ENCODE results near the gene HMCN2.
"Not testable (repeated sequence)": the region's sequence is repeated elsewhere in the genome, so short reads cannot be mapped to it uniquely, and the experiment has no call there.

Gene HMCN2

DNA sequence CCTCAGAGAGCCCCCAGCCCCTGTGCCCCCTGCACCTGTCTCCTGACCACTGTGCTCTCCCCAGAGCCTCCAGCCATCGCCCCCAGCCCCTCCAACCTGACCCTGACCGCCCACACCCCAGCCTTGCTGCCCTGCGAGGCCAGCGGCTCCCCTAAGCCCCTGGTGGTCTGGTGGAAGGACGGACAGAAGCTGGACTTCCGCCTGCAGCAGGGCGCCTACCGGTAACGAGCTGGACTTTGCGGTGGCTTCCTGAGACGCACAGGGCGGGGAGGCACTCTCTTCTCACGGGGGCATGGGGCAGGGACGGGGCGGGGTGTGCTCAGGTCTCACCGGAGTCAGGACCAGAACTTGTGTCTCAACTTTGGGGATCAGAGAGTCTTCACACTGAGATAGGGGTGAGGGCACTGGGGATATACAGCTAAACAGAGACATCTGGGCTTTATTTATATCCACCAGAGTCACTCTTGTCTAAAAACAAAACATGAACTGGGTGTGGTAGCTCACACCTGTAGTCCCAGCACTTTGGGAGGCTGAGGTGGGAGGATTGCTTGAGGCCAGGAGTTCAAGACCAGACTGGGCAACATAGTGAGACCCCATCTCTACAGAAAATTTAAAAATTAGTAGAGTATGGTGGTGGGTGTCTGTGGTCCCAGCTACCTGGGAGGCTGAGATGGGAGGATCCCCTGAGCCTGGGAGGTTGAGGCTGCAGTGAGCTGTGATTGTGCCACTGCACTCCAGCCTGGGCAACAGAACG, 133.1 kb downstream of the HMCN2 start:
- Histone ChIP-seq H3K9me3 (no peaks in the 10 kb centered on the region), H3K4me3 (ENCODE audit: low read depth, low read length) (no peak overlapping the region), H3K27me3 (no peaks in the 10 kb centered on the region), H3K36me3 (no peaks in the 10 kb centered on the region), H3K4me1 (peaks cover 4% of the 10 kb centered on the region)
- TF ChIP-seq, protein P1, sequence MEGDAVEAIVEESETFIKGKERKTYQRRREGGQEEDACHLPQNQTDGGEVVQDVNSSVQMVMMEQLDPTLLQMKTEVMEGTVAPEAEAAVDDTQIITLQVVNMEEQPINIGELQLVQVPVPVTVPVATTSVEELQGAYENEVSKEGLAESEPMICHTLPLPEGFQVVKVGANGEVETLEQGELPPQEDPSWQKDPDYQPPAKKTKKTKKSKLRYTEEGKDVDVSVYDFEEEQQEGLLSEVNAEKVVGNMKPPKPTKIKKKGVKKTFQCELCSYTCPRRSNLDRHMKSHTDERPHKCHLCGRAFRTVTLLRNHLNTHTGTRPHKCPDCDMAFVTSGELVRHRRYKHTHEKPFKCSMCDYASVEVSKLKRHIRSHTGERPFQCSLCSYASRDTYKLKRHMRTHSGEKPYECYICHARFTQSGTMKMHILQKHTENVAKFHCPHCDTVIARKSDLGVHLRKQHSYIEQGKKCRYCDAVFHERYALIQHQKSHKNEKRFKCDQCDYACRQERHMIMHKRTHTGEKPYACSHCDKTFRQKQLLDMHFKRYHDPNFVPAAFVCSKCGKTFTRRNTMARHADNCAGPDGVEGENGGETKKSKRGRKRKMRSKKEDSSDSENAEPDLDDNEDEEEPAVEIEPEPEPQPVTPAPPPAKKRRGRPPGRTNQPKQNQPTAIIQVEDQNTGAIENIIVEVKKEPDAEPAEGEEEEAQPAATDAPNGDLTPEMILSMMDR (IDR thresholded peaks at IDR 0.05; ENCODE audit: low read depth, low read length), result no peak
- DNase-seq, result no peak

DNA sequence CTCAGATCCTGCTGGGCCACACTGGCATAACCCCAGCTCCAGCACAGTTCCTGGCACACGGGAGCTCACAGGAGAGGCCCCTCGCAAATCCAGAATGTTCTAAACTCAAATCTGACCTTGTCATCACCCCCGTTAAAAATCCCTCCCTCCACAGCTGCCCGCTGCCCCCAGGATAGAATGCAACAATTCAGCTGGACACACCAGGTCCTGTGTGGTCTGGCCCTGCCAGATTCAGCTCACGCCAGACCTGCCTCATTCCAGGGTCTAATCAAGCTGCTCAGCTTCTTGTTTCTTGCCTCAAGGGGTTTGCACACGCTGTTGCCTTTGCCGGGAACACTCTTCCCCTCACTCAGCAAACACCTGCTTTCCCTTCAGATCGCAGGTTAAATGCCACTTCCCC, 134.2 kb downstream of the HMCN2 start:
- Histone ChIP-seq H3K36me3 (no peaks in the 10 kb centered on the region), H3K4me1 (peaks cover 4% of the 10 kb centered on the region), H3K9me3 (no peaks in the 10 kb centered on the region), H3K4me3 (ENCODE audit: low read depth, low read length) (no peak overlapping the region), H3K27me3 (no peaks in the 10 kb centered on the region)
- DNase-seq, result no peak
- TF ChIP-seq, protein P1 (IDR thresholded peaks at IDR 0.05; ENCODE audit: low read depth, low read length), result no peak

DNA sequence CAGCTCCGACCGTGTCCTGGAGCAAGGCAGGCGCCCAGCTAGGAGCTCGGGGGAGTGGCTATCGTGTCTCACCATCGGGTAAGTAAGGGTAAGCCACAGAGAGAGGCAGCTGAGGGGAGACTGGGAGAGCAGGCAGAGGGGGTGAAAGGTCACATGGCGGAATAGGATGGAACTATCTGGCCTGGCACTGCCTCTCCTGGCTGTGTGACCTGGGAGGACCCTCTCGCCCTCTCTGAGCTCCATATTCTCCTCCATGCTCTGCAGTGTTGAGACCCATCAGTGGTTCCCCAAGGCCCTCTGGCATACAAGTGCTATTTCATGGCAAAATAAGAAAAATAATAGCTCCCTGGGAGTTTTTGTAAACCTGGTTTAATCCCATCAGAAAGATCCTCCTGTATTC, 135.3 kb downstream of the HMCN2 start:
- TF ChIP-seq, protein P1 (IDR thresholded peaks at IDR 0.05; ENCODE audit: low read depth, low read length), result no peak
- Histone ChIP-seq H3K4me3 (ENCODE audit: low read depth, low read length) (no peak overlapping the region), H3K9me3 (no peaks in the 10 kb centered on the region), H3K36me3 (no peaks in the 10 kb centered on the region), H3K4me1 (peaks cover 4% of the 10 kb centered on the region), H3K27me3 (no peaks in the 10 kb centered on the region)
- no peak for DNase-seq

DNA sequence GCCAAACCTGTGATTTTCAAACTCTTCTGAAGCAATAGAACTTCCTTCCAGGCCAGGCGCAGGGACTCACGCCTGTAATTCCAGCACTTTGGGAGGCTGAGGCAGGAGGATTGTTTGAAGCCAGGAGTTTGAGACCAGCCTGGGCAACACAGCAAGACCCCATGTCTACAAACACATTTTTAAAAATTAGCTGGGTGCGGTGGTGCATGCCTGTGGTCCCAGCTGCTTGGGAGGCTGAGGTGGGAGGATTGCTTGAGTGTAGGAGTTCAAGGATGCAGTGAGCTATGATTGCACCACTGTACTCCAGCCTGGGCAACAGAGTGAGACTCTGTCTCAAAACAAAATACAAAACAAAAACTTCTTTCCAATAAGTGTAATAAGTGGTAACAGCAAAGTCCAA, 136.2 kb downstream of the HMCN2 start:
- not testable (repeated sequence) for H3K27me3 ChIP-seq; H3K4me3 ChIP-seq (ENCODE audit: low read depth, low read length); H3K9me3 ChIP-seq; H3K4me1 ChIP-seq; DNase-seq; H3K36me3 ChIP-seq

GRCh38 chr9:130402243-130402642, 136.7 kb downstream of the HMCN2 start:
- Histone ChIP-seq H3K36me3 (no peaks in the 10 kb centered on the region), H3K27me3 (no peaks in the 10 kb centered on the region), H3K4me1 (peaks cover 4% of the 10 kb centered on the region), H3K4me3 (ENCODE audit: low read depth, low read length) (no peak overlapping the region), H3K9me3 (no peaks in the 10 kb centered on the region)
- TF ChIP-seq, protein P1 (IDR thresholded peaks at IDR 0.05; ENCODE audit: low read depth, low read length), result no peak
- DNase-seq, result no peak

GRCh38 chr9:130402645-130403440, 137.3 kb downstream of the HMCN2 start:
- H3K36me3 ChIP-seq, result no peaks in the 10 kb centered on the region
- no peaks in the 10 kb centered on the region for H3K9me3 ChIP-seq
- no peak overlapping the region for H3K4me3 ChIP-seq (ENCODE audit: low read depth, low read length)
- no peaks in the 10 kb centered on the region for H3K27me3 ChIP-seq
- TF ChIP-seq, protein P1 (IDR thresholded peaks at IDR 0.05; ENCODE audit: low read depth, low read length), result no peak
- peaks cover 4% of the 10 kb centered on the region for H3K4me1 ChIP-seq
- DNase-seq, result no peak

Measured in BE2C (cell line).